DMS79 treated with DMSO at 0.1 percent for 48 hours (cell line): ENCODE data around the gene RYR3.
"Not testable (repeated sequence)": the region's sequence is repeated elsewhere in the genome, so short reads cannot be mapped to it uniquely, and the experiment has no call there.

Experiments used
- DNase-seq: peaks from one replicate; lab custom pipeline; 2025; lab: John Stamatoyannopoulos, UW

Gene RYR3

GRCh38 chr15:33773969-33774368 is 463.2 kb downstream of the RYR3 start:
- no peak for DNase-seq

- no peak for DNase-seq
These were observed 468.1 kb downstream of the RYR3 start for GRCh38 chr15:33778852-33779251.

- DNase-seq = no peak
These were observed 469.4 kb downstream of the RYR3 start for GRCh38 chr15:33780011-33780768.

- DNase-seq = no peak
These were observed 472.2 kb downstream of the RYR3 start for GRCh38 chr15:33782966-33783365.

GRCh38 chr15:33785366-33785765 is 474.6 kb downstream of the RYR3 start:
- no peak for DNase-seq

GRCh38 chr15:33788906-33789540 is 478.3 kb downstream of the RYR3 start:
- no peak for DNase-seq

- DNase-seq = no peak
These were observed 483.7 kb downstream of the RYR3 start for GRCh38 chr15:33794453-33794852.

- no peak for DNase-seq
These were observed 484.3 kb downstream of the RYR3 start for GRCh38 chr15:33795070-33795469.

GRCh38 chr15:33797651-33798050 is 486.9 kb downstream of the RYR3 start:
- no peak for DNase-seq

GRCh38 chr15:33801954-33802353 is 491.2 kb downstream of the RYR3 start:
- no peak for DNase-seq

GRCh38 chr15:33807665-33808064 is 496.9 kb downstream of the RYR3 start:
- DNase-seq = no peak

GRCh38 chr15:33808720-33809457 is 498.1 kb downstream of the RYR3 start:
- DNase-seq = no peak

GRCh38 chr15:33810073-33810595 is 499.4 kb downstream of the RYR3 start:
- no peak for DNase-seq

GRCh38 chr15:33810806-33811205 is 500.0 kb downstream of the RYR3 start:
- DNase-seq = no peak

GRCh38 chr15:33813891-33814290 is 503.1 kb downstream of the RYR3 start:
- DNase-seq = no peak

GRCh38 chr15:33819499-33819898 is 508.7 kb downstream of the RYR3 start:
- not testable (repeated sequence) for DNase-seq

- no peak for DNase-seq
These were observed 511.7 kb downstream of the RYR3 start for GRCh38 chr15:33822479-33822878.

GRCh38 chr15:33823119-33823518 is 512.4 kb downstream of the RYR3 start:
- no peak for DNase-seq

- DNase-seq = no peak
These were observed 514.7 kb downstream of the RYR3 start for GRCh38 chr15:33825453-33825852.

- DNase-seq = no peak
These were observed 515.4 kb downstream of the RYR3 start for GRCh38 chr15:33826201-33826600.

- DNase-seq = no peak
These were observed 519.6 kb downstream of the RYR3 start for GRCh38 chr15:33830351-33830750.

- no peak for DNase-seq
These were observed 520.9 kb downstream of the RYR3 start for GRCh38 chr15:33831646-33832045.
